ENCODE results near the gene ACE.
A peak's percentile ranks its signal among the peaks of the same experiment; 100 is the strongest.
"Not testable (repeated sequence)": the region's sequence is repeated elsewhere in the genome, so short reads cannot be mapped to it uniquely, and the experiment has no call there.

Gene ACE

DNA sequence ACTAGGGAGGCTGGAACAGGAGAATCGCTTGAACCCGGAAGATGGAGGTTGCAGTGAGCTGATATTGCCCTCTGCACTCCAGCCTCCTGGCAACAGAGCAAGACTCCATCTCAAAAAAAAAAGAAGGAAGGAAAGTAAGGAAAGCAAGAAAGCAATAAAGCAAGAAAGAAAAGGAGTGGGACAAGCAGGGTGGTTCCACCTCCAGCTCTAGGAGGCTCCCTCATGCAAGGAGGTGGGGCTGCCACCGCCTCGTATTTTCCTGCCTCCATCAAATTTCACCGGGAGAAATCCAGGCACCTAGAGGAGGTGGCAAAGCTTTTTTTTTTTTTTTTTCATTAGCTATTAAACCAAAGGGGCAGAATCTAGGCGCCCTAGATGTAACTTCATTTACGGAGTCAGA lies 31.8 kb upstream of the ACE start:
- DNase-seq = no peak

DNA sequence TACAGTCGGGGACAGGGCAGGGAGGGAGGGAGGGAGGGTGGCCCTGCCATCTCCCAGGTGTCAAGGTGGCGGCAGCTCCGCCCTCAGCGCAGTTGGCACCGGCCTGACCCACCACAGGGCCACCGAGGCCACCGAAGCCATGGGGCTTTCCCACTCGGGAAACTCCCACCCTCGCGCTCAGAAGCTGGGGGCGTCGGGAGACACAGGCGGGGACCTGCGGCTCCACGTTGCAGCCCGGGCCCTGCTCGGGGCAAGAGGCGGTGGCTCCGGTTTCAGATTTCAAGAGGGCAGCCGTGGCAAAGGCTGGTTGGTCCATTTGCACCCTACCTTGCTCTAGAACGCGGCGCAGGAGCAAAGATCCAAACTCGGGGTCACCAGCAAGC lies 31.3 kb upstream of the ACE start:
- peak; percentile 46 for DNase-seq

GRCh38 chr17:63445954-63446752 lies 30.7 kb upstream of the ACE start, which contains the start of gene CYB561:
Gene CYB561 (minus strand): TSS chr17:63446306. CDS start chr17:63437547, 8,759 bp downstream.
- peak; percentile 73 for DNase-seq

- peak; percentile 50 for DNase-seq
Measured at GRCh38 chr17:63446753-63447470, 29.9 kb upstream of the ACE start.

DNA sequence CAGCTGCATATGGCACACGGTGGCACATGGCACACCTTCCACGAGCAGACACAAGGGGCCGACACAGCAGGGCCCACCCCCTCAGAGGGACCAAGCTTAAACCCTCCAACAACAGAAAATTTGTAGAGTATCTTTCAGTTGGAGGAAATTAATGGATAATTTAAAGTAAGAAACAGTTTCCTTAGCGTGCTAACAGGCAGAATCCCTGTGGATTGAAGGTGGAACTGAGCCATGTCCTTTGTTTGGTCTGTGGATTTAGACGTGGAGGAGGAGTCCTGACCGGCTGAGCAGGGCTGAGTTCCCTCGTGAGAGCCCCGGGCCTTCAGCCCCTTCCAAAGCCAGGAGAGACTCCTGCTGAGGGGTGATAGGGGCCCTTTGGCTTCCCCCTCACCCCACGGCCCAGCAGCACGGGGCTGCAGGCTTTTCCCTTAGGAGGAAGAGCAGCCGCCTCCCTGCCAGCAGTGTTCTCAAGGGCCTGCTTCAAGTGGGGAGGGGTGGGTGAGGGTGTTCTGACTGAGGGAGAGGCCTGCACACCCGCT lies 29.3 kb upstream of the ACE start:
- no peak for DNase-seq

DNA sequence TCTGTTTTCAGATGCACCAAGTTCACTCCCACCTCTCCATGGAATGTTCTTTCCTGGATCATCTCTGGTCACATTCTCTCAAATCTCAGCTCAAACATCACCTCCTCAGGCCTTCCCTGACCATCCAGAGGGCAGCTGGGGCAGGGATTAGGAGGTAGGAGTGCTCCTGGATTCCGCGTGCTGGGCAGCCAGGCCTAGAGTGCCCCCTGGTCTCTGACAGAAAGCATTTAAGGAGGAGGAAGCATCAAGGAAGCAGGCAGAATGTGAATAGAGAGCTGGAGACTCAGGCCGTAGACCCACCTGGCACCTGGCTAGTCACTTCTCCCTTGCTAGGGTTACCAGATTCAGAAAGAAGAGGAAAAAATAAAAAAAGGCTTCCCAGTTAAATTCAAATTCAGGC lies 28.2 kb upstream of the ACE start:
- no peak for DNase-seq

DNA sequence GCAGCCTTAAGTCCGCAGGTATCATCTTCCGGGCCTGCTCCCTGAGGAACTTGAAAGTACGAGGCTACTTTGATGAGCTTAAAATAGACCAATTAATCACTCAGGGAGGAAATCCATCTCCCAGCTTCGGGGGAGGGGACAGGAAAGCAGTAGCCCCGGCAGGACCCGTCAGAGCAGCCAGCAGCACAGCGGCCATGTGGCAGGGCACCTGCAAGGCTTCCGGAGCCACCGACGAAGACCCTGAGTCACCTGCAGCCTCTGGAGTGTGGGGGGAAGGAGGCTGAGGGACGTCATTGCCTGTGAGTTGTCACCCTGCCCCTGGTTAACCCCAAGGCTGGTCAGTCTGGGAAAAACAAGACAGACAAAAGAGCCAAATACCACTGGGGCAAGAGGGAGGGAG lies 26.3 kb upstream of the ACE start:
- DNase-seq = no peak

- no peak for DNase-seq
Measured at GRCh38 chr17:63451150-63451549, 25.7 kb upstream of the ACE start.

GRCh38 chr17:63452046-63452961 lies 24.6 kb upstream of the ACE start:
- DNase-seq = no peak

DNA sequence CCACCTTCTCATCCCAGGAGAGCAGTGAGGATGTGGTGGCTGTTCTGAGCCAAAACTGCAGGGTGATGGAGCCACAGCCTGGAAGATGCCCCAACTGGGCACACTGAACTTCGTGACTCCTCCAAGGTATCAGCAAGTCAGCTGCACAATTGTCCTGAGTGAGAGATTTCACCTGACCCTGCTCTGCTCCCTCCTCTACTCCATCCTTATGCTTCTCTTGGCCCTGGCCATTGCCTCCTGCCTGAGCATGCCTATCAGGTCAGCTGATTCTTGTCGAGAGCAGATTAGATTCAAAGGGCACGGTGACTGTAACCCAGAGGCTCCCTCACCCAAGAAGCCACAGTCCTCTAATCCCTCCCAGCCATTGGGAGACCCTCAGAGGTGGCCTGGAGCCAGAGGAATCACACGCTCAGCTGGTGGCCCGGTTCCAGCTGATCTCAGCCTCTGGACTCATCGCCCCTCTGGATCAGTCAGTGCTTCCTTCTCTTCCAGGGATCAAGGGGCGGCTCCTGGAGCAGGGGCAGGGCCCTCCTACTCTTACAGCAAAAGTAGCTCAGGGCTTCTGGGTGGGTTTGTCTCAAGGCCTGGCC lies 23.8 kb upstream of the ACE start:
- DNase-seq = no peak

DNA sequence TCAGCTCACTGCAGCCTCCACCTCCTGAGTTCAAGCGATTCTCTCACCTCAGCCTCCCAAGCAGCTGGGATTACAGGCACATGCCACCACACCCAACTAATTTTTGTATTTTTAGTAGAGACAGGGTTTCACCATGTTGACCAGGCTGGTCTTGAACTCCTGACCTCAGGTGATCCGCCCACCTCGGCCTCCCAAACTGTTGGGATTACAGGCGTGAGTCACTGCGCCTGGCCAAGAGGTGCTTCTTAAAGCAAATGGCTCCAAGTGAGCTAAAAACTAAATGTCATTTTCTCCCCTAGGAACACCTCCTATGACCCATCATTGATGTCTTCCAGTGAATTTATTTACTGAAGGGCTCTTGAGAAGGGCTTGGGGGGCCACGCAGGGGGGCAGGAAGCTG lies 22.5 kb upstream of the ACE start:
- not testable (repeated sequence) for DNase-seq

DNA sequence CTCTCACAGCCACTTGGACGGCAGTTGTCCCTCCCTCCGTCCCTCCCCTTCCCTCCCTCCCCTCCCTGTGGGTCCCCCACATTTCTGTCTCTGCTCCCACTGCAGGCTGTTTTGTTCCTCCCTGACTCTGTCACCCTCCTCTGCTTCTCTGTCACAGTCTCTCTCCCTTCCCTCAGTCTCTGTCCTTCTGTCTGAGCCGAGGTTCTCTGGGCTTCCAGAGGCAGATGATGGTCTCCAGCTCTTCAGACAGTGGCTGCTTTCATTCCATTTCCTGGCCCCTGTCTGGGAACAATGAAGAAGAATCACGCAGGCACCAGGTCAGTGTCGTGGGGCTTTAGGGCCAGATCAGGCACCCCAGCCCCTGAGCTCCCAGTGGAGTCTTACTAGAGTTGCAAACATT lies 21.9 kb upstream of the ACE start:
- no peak for DNase-seq

GRCh38 chr17:63455417-63455816 lies 21.4 kb upstream of the ACE start:
- no peak for DNase-seq

DNA sequence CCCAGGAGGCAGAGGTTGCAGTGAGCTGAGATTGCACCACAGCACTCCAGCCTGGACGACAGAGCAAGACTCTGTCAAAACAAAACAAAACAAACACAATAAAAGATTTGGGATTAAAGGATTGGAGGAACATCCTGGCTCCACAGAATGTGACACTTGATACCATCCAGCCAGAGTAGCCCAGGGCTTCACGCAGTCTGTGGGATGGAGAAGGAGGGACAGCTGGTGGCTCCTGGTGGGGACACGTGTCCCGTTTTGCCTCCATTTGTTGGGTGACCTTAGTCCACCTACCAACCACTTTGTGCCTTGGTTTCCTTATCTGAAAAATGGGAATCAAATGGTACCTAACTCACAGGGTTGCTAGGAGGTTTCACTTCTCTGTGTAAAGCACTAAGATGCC lies 18.4 kb upstream of the ACE start:
- DNase-seq = no peak

GRCh38 chr17:63460018-63460417 lies 16.8 kb upstream of the ACE start:
- no peak for DNase-seq

DNA sequence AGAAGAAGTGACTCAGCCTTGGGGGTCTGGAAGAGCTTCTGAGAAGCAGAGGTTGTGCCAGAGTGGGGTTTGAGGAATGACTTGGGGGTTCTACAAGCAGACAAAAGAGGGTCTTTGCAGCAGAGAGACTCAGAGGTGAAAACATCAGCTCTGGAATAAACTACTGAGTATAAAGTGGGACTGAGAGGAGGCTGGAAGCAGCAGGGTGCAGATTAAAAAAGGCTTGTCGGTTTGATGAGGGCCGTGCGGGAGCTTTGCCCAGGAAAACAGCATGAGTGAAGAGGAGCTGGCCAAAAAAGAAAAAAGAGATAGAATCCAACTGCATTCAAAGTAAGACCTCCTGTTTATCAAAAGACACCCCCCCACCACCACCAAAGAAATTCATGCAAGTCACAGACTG lies 13.1 kb upstream of the ACE start:
- no peak for DNase-seq

- no peak for DNase-seq
Measured at GRCh38 chr17:63464691-63465236, 12.1 kb upstream of the ACE start.

GRCh38 chr17:63468099-63468498 lies 8.8 kb upstream of the ACE start:
- DNase-seq = not testable (repeated sequence)

DNA sequence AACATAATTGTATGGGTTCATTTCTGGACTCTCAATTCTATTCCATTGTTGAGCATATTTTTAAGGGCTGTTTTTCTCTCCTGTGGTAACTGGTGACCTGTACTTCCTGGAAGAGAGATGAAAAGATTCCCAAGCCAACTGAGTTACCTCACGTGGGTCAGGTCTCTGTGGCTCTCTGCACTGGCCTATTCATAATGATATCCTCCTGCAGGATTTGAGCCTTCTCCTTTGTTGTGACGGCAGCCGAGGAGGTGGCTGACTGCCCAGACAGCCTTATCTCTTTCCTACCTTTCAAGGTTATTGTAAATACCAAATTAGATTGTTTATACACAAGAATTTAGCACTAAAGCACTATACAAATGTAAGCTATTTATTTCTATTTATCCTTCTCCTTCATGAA lies 2.7 kb upstream of the ACE start:
- no peak for DNase-seq

DNA sequence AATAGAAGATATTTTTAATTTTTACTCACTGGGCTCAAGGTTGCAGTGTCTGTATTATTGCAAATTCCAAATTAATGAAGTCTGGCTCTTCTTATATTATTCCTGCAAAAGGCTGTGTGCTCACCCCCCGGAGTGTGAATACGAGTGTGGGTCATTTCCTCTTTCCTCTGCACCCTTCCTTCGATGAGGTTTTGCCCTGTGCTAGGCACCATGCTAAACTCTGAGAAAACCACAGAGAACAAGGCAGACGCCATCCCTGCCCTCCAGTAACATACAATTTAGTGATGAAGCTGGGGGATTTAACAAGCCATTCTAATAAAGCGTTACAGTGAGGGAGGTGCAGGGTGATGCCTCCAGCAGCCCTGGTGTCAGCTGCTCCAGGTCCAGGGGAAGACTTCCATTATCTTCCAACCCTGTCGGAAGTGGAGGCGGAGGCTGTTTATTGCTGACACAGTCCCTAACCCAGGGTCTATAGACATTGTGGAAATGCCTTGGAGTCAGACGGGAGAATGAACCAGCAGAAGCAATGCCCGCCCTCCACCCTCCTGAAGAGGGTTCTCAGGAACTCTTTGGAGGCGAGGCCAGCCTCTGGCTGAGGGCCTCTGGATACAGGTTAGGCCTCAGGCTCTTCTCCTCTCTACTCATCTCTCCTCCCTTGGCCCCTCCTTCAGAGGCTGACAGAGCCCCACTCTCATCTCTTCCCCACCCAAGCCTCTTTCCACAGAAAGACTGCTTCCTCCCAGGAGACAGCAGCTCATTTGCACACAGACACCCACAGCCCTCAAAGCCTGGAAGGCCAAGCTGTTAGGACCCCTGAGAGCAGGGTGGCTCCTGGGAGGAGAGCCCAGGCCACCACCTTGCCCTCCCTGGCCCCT lies 2.0 kb upstream of the ACE start:
- DNase-seq = no peak
